A549 (cell line): ENCODE measurements around the gene MACROD1. TPM values are rescaled to one million over a fixed set of nuclear protein-coding genes. Genes with fewer than 3 reads are reported as not detected.

ENCODE experiments used
- ATAC-seq, 2 experiments: fragments of 200-7000 bp in 1 of 2; fragments of >200 bp in 1 of 2; cut with Nextera tagmentation in 1 of 2; cut with Tn5 transposase in 1 of 2; 3 replicates each; pipeline versions ENCODE4 v1.8.0 to v1.9.1; 2018 to 2020; ENCODE audit warnings: mild to moderate bottlenecking in 1 of 2, moderate library complexity in 1 of 2
- CTCF ChIA-PET: fragments of 300-600 bp; sonication (Branson Sonifier 250); formaldehyde crosslinking; extraction: SDS; loops from one replicate; lab custom pipeline; 2021; ENCODE audit warnings: antibody characterized with exemption, inconsistent platforms; lab: Yijun Ruan, JAX
- POLR2A ChIA-PET: fragments of 350-600 bp; formaldehyde crosslinking; extraction: SDS; loops from one replicate; lab custom pipeline; 2021; ENCODE audit warnings: antibody characterized with exemption, inconsistent platforms; lab: Yijun Ruan, JAX
- DNase-seq, 2 experiments: peaks; one replicate each; pipeline versions ENCODE4 v3.0.0 to v3.0.0-alpha.2; 2011 to 2016; ENCODE audit warnings: low read depth in 1 of 2, low spot score in 1 of 2
- FAIRE-seq: peaks from 2 replicates; lab custom pipeline; 2011; peaks lifted over from hg19 to GRCh38; lab: Jason Lieb, UNC
- H3K27ac ChIP-seq, 2 experiments: fragments of >200 bp; sonication (Bioruptor Twin); formaldehyde crosslinking; 3 replicates each; pipeline ENCODE4 v1.5.1; 2016 to 2017
- H3K4me1 ChIP-seq: fragments of >200 bp; sonication (Bioruptor Twin); formaldehyde crosslinking; 3 replicates; pipeline ENCODE4 v1.6.1; 2016
- H3K4me2 ChIP-seq: fragments of >200 bp; sonication (Bioruptor Twin); formaldehyde crosslinking; 3 replicates; pipeline ENCODE4 v1.6.1; 2016
- H3K4me3 ChIP-seq: fragments of >200 bp; sonication (Bioruptor Twin); formaldehyde crosslinking; 3 replicates; pipeline ENCODE4 v1.5.1; 2016
- H3K9me3 ChIP-seq: fragments of >200 bp; sonication (Bioruptor Twin); formaldehyde crosslinking; 3 replicates; pipeline ENCODE4 v1.6.1; 2016
- BHLHE40 ChIP-seq: IDR thresholded peaks from 2 replicates; pipeline ENCODE4 v1.6.1; 2012; ENCODE audit warnings: low read depth, low read length, inconsistent platforms
- CBX2 ChIP-seq: fragments of 200-600 bp; sonication (generic); IDR thresholded peaks from 2 replicates; pipeline ENCODE4 v1.6.1; 2016; ENCODE audit warnings: low read depth, mild to moderate bottlenecking, borderline replicate concordance
- CBX8 ChIP-seq: fragments of 200-600 bp; sonication (generic); IDR thresholded peaks from 2 replicates; pipeline ENCODE4 v1.6.1; 2016
- CHD4 ChIP-seq: fragments of 200-600 bp; sonication (generic); IDR thresholded peaks from 2 replicates; pipeline ENCODE4 v1.6.1; 2016; ENCODE audit warnings: antibody characterized with exemption, mild to moderate bottlenecking, borderline replicate concordance
- EHMT2 ChIP-seq: fragments of 200-600 bp; sonication (generic); IDR thresholded peaks from 2 replicates; pipeline ENCODE4 v1.6.1; 2016; ENCODE audit warnings: antibody characterized with exemption, low read depth, mild to moderate bottlenecking, moderate library complexity
- EP300 ChIP-seq, 2 experiments: fragments of >200 bp; sonication (Bioruptor Twin); formaldehyde crosslinking; IDR thresholded peaks; 2 replicates in 1 of 2; 3 replicates in 1 of 2; pipeline ENCODE4 v1.6.1; 2016 to 2017
- FOSL2 ChIP-seq, 2 experiments: fragments of 450-650 bp in 1 of 2; fragments of >200 bp in 1 of 2; sonication (Bioruptor Twin) in 1 of 2; formaldehyde crosslinking; IDR thresholded peaks; 2 replicates each; pipeline versions ENCODE4 v1.5.0 to v1.6.1; 2016 to 2020; ENCODE audit warnings: mild to moderate bottlenecking in 1 of 2, moderate library complexity in 1 of 2
- GATA3 ChIP-seq: IDR thresholded peaks from 2 replicates; pipeline ENCODE4 v1.6.1; 2012; ENCODE audit warnings: borderline replicate concordance
- HDAC2 ChIP-seq: fragments of 200-600 bp; sonication (generic); IDR thresholded peaks from 2 replicates; pipeline ENCODE4 v1.6.1; 2016
- JUN ChIP-seq, 2 experiments: fragments of >200 bp; sonication (Bioruptor Twin); formaldehyde crosslinking; IDR thresholded peaks; 2 replicates in 1 of 2; 3 replicates in 1 of 2; pipeline ENCODE4 v1.6.1; 2016 to 2017
- MAX ChIP-seq: IDR thresholded peaks from 2 replicates; pipeline ENCODE4 v1.6.1; 2012
- NR3C1 ChIP-seq: fragments of >200 bp; sonication (Bioruptor Twin); formaldehyde crosslinking; IDR thresholded peaks from 3 replicates; pipeline ENCODE4 v1.6.1; 2017
- POLR2AphosphoS2 ChIP-seq: conservative IDR thresholded peaks from 2 replicates; pipeline ENCODE4 v1.6.1; 2012; ENCODE audit warnings: low read length, improper control_type of control experiment, inconsistent platforms
- RAD21 ChIP-seq, 2 experiments: fragments of >200 bp in 1 of 2; sonication (Bioruptor Twin) in 1 of 2; formaldehyde crosslinking in 1 of 2; IDR thresholded peaks in 1 of 2; conservative IDR thresholded peaks in 1 of 2; 2 replicates in 1 of 2; 3 replicates in 1 of 2; pipeline ENCODE4 v1.6.1; 2012 to 2018; ENCODE audit warnings: inconsistent platforms in 1 of 2
- RNF2 ChIP-seq: fragments of 200-600 bp; sonication (generic); IDR thresholded peaks from 2 replicates; pipeline ENCODE4 v1.6.1; 2016; ENCODE audit warnings: low read depth, mild to moderate bottlenecking, antibody characterized with exemption, moderate library complexity, borderline replicate concordance
- SMC3 ChIP-seq: fragments of >200 bp; sonication (Bioruptor Twin); formaldehyde crosslinking; IDR thresholded peaks from 3 replicates; pipeline ENCODE4 v1.6.1; 2018; ENCODE audit warnings: inconsistent platforms
- SREBF2 ChIP-seq: fragments of 450-650 bp; IDR thresholded peaks from 2 replicates; pipeline ENCODE4 v1.6.1; 2014; ENCODE audit warnings: mild to moderate bottlenecking, moderate library complexity
- ZNF302 ChIP-seq: fragments of 250-450 bp; sonication (Bioruptor Pico); IDR thresholded peaks from 2 replicates; pipeline ENCODE4 v1.9.0; 2021; ENCODE audit warnings: inconsistent platforms, mild to moderate bottlenecking, moderate library complexity
- ZSCAN20 ChIP-seq: fragments of 250-450 bp; sonication (Bioruptor Pico); IDR thresholded peaks from 2 replicates; pipeline ENCODE4 v1.8.0; 2022; ENCODE audit warnings: mild to moderate bottlenecking, moderate library complexity
- WGBS: methylation state at CpG from one replicate; pipeline ENCODE4 v1.1.6; 2017; ENCODE audit errors: missing lambda C conversion rate; 5-methylcytosine and 5-hydroxymethylcytosine counted together
- polyA plus RNA-seq, 4 experiments: library from polyadenylated mRNA; depleted of rRNA in 3 of 4; stranded (reverse); fragments of >200 nt; fragmentation: RNase III in 1 of 4; extraction: RNeasy Plus Mini Kit Qiagen cat#74134 plus additional on column Dnase treatment in 1 of 4; gene quantifications; 2 replicates in 3 of 4; 3 replicates in 1 of 4; pipeline ENCODE4 v1.2.3, GENCODE V29; 2011 to 2017
- TF ChIP-seq, protein P1 (sequence below): fragments of 200-600 bp; sonication (generic); IDR thresholded peaks from 2 replicates; pipeline ENCODE4 v1.6.1; 2016; ENCODE audit warnings: antibody characterized with exemption, mild to moderate bottlenecking, moderate library complexity
- TF ChIP-seq, protein P2 (sequence below): IDR thresholded peaks from 2 replicates; pipeline ENCODE4 v1.6.1; 2012
- TF ChIP-seq, protein P3 (sequence below): fragments of 250-450 bp; sonication (Bioruptor Pico); IDR thresholded peaks from 2 replicates; pipeline ENCODE4 v1.5.0; 2021; ENCODE audit warnings: mild to moderate bottlenecking, moderate library complexity, borderline replicate concordance
- TF ChIP-seq, protein P4 (sequence below): IDR thresholded peaks from 2 replicates; pipeline ENCODE4 v1.6.1; 2012; ENCODE audit warnings: low read depth, borderline replicate concordance
- TF ChIP-seq, protein P5 (sequence below): fragments of 150-350 bp; IDR thresholded peaks from 2 replicates; pipeline ENCODE4 v1.6.1; 2014; ENCODE audit warnings: low read depth, mild to moderate bottlenecking, low read length

The MACROD1 gene
- polyA plus RNA-seq, 2 of the 4 experiments (the other 2 are of a cell fraction), result 15.1 to 16.6 TPM

GRCh38 chr11:64052938-64053622 lies 112.8 kb downstream of the MACROD1 start (continued):
- TF ChIP-seq CBX8 (no peak), ZNF302 (CRISPR knock-in tag) (no peak), EHMT2 (no peak), GATA3 (no peak), CHD4 (no peak), NR3C1 (no peak), CBX2 (no peak), RNF2 (no peak)
- TF ChIP-seq, protein P1, sequence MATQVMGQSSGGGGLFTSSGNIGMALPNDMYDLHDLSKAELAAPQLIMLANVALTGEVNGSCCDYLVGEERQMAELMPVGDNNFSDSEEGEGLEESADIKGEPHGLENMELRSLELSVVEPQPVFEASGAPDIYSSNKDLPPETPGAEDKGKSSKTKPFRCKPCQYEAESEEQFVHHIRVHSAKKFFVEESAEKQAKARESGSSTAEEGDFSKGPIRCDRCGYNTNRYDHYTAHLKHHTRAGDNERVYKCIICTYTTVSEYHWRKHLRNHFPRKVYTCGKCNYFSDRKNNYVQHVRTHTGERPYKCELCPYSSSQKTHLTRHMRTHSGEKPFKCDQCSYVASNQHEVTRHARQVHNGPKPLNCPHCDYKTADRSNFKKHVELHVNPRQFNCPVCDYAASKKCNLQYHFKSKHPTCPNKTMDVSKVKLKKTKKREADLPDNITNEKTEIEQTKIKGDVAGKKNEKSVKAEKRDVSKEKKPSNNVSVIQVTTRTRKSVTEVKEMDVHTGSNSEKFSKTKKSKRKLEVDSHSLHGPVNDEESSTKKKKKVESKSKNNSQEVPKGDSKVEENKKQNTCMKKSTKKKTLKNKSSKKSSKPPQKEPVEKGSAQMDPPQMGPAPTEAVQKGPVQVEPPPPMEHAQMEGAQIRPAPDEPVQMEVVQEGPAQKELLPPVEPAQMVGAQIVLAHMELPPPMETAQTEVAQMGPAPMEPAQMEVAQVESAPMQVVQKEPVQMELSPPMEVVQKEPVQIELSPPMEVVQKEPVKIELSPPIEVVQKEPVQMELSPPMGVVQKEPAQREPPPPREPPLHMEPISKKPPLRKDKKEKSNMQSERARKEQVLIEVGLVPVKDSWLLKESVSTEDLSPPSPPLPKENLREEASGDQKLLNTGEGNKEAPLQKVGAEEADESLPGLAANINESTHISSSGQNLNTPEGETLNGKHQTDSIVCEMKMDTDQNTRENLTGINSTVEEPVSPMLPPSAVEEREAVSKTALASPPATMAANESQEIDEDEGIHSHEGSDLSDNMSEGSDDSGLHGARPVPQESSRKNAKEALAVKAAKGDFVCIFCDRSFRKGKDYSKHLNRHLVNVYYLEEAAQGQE, result no peak

DNA sequence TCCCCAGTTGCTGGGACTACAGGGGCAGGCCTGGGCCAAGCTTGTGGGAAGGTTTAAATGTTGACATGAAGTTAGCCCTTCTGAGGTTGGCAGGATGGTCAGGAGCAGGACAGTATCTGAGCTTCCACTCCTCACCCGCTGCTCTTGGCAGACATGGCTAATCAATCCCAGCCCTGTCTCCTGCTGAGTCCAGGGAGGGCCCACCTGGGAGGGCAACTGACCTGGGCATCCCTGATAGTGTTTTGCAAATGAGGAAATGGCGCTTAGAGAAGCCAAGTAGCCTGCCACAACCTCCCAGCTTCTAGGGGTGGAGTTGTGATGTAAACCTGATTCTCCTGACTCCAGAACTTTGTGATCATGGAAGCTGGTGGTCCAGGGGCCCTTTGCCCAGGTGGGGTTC lies 113.5 kb downstream of the MACROD1 start:
- Histone ChIP-seq H3K4me3 (no peak overlapping the region), H3K27ac (no peak overlapping the region), H3K4me2 (no peak overlapping the region)
- POLR2A ChIA-PET, result no interaction called here
- TF ChIP-seq SMC3 (no peak), HDAC2 (no peak), RNF2 (no peak), BHLHE40 (no peak), EHMT2 (no peak), GATA3 (no peak)
- TF ChIP-seq, protein P2, sequence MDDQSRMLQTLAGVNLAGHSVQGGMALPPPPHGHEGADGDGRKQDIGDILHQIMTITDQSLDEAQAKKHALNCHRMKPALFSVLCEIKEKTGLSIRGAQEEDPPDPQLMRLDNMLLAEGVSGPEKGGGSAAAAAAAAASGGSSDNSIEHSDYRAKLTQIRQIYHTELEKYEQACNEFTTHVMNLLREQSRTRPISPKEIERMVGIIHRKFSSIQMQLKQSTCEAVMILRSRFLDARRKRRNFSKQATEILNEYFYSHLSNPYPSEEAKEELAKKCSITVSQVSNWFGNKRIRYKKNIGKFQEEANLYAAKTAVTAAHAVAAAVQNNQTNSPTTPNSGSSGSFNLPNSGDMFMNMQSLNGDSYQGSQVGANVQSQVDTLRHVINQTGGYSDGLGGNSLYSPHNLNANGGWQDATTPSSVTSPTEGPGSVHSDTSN, result no peak
- TF ChIP-seq, all 56 proteins: peak for 0
- DNase-seq (no peak), FAIRE-seq (no peak), ATAC-seq (no peak)
- Histone ChIP-seq H3K9me3 (no peaks in the 10 kb centered on the region), H3K4me1 (no peaks in the 10 kb centered on the region)
- 80% methylated on average over 2 of the region's 2 CpGs for WGBS
- CTCF ChIA-PET, result interaction anchor here (1.1 to 2.1 kb wide), 5 partner anchors 9 to 97 kb away, joined by 3 to 11 read pairs (median 3); no protein-coding TSS in a partner anchor

DNA sequence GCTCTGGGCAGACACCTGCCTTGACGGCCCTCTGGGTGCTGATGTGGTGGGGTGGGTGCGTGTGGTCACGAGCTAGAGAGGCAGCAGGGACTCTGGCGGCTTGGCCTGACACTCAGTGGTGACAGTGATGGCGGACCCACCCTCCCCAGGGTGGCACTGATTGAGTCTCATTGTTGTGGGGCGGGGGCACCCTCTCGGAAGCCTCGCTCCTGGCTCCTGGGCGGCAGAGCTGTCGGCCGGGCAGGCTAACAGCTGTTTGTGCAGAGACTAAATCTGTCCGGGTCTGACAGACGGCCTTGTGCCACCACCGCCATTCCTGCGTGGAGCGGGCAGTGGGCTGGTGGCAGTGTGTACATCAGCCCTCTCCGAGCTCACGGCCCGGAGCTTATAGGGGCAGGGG lies 114.6 kb downstream of the MACROD1 start:
- WGBS, result 93% methylated on average over 19 of the region's 19 CpGs
- DNase-seq (no peak), ATAC-seq (no peak), FAIRE-seq (no peak)
- Histone ChIP-seq H3K4me2 (no peak overlapping the region), H3K27ac (no peak overlapping the region), H3K4me1 (no peaks in the 10 kb centered on the region), H3K4me3 (no peak overlapping the region), H3K9me3 (no peaks in the 10 kb centered on the region)
- POLR2A ChIA-PET, result interaction anchor here (0.6 kb wide), 1 partner anchor 41 kb away, joined by 4 read pairs; no protein-coding TSS in a partner anchor
- CTCF ChIA-PET, result interaction anchor here (1.1 to 2.1 kb wide), 3 partner anchors 11 to 98 kb away, joined by 3 to 11 read pairs (median 5); no protein-coding TSS in a partner anchor
- TF ChIP-seq SREBF2 (no peak), FOSL2 (IDR thresholded peaks at IDR 0.05) (no peak), FOSL2 (CRISPR knock-in tag; IDR thresholded peaks at IDR 0.05) (no peak), JUN (IDR thresholded peaks at IDR 0.05) (no peak), POLR2AphosphoS2 (no peak), MAX (no peak), CHD4 (no peak), RAD21 (conservative IDR thresholded peaks at IDR 0.05 in 1 of 2, IDR thresholded peaks at IDR 0.05 in 1 of 2) (no peak), ZSCAN20 (CRISPR knock-in tag) (no peak), EP300 (IDR thresholded peaks at IDR 0.05) (no peak)
- TF ChIP-seq, protein P3, sequence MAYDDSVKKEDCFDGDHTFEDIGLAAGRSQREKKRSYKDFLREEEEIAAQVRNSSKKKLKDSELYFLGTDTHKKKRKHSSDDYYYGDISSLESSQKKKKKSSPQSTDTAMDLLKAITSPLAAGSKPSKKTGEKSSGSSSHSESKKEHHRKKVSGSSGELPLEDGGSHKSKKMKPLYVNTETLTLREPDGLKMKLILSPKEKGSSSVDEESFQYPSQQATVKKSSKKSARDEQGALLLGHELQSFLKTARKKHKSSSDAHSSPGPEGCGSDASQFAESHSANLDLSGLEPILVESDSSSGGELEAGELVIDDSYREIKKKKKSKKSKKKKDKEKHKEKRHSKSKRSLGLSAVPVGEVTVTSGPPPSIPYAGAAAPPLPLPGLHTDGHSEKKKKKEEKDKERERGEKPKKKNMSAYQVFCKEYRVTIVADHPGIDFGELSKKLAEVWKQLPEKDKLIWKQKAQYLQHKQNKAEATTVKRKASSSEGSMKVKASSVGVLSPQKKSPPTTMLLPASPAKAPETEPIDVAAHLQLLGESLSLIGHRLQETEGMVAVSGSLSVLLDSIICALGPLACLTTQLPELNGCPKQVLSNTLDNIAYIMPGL (CRISPR knock-in tag), result no peak
- TF ChIP-seq, protein P4, sequence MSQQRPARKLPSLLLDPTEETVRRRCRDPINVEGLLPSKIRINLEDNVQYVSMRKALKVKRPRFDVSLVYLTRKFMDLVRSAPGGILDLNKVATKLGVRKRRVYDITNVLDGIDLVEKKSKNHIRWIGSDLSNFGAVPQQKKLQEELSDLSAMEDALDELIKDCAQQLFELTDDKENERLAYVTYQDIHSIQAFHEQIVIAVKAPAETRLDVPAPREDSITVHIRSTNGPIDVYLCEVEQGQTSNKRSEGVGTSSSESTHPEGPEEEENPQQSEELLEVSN, result no peak
- TF ChIP-seq, protein P2, result no peak
- TF ChIP-seq, protein P5, sequence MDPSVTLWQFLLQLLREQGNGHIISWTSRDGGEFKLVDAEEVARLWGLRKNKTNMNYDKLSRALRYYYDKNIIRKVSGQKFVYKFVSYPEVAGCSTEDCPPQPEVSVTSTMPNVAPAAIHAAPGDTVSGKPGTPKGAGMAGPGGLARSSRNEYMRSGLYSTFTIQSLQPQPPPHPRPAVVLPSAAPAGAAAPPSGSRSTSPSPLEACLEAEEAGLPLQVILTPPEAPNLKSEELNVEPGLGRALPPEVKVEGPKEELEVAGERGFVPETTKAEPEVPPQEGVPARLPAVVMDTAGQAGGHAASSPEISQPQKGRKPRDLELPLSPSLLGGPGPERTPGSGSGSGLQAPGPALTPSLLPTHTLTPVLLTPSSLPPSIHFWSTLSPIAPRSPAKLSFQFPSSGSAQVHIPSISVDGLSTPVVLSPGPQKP, result no peak
